Ishikawa (cell line): ENCODE measurements around the gene DDX28.

Experiments
- CEBPB ChIP-seq: IDR thresholded peaks from 2 replicates; pipeline ENCODE4 v1.6.1; 2012
- CREB1 ChIP-seq: IDR thresholded peaks from 2 replicates; pipeline ENCODE4 v1.6.1; 2012; ENCODE audit warnings: low read depth
- EGR1 ChIP-seq: IDR thresholded peaks from 2 replicates; pipeline ENCODE4 v1.6.1; 2012
- EP300 ChIP-seq: IDR thresholded peaks from 2 replicates; pipeline ENCODE4 v1.6.1; 2012; ENCODE audit warnings: borderline replicate concordance
- FOXM1 ChIP-seq: IDR thresholded peaks from 2 replicates; pipeline ENCODE4 v1.6.1; 2012; ENCODE audit warnings: low read depth, borderline replicate concordance
- MAX ChIP-seq: IDR thresholded peaks from 2 replicates; pipeline ENCODE4 v1.6.1; 2012
- NFIC ChIP-seq: IDR thresholded peaks from 2 replicates; pipeline ENCODE4 v1.6.1; 2012
- RAD21 ChIP-seq: IDR thresholded peaks from 2 replicates; pipeline ENCODE4 v1.6.1; 2012; ENCODE audit warnings: low read depth
- REST ChIP-seq: IDR thresholded peaks from 2 replicates; pipeline ENCODE4 v1.6.1; 2012; ENCODE audit warnings: low read depth, mild to moderate bottlenecking
- TAF1 ChIP-seq: IDR thresholded peaks from 2 replicates; pipeline ENCODE4 v1.6.1; 2012; ENCODE audit warnings: low read depth, mild to moderate bottlenecking
- TCF12 ChIP-seq: IDR thresholded peaks from 2 replicates; pipeline ENCODE4 v1.6.1; 2012; ENCODE audit warnings: low read depth
- TEAD4 ChIP-seq: IDR thresholded peaks from 2 replicates; pipeline ENCODE4 v1.6.1; 2012
- USF1 ChIP-seq: IDR thresholded peaks from 2 replicates; pipeline ENCODE4 v1.6.1; 2012
- YY1 ChIP-seq: IDR thresholded peaks from 2 replicates; pipeline ENCODE4 v1.6.1; 2012; ENCODE audit warnings: low read depth
- ZBTB7A ChIP-seq: IDR thresholded peaks from 2 replicates; pipeline ENCODE4 v1.6.1; 2012; ENCODE audit warnings: low read depth

The DDX28 gene

GRCh38 chr16:68037841-68038597 is 15.0 kb upstream of the DDX28 start:
- no peak for TF ChIP-seq TAF1
- TF ChIP-seq FOXM1: no peak
- TF ChIP-seq USF1: no peak
- no peak for TF ChIP-seq CREB1
- no peak for TF ChIP-seq TCF12
- TF ChIP-seq ZBTB7A: no peak

GRCh38 chr16:68035227-68035626 is 12.2 kb upstream of the DDX28 start:
- no peak for TF ChIP-seq EGR1
- TF ChIP-seq YY1: no peak
- no peak for TF ChIP-seq NFIC
- TF ChIP-seq CEBPB: no peak
- no peak for TF ChIP-seq TAF1
- no peak for TF ChIP-seq ZBTB7A
- TF ChIP-seq FOXM1: no peak
- no peak for TF ChIP-seq REST
- no peak for TF ChIP-seq USF1
- no peak for TF ChIP-seq RAD21
- TF ChIP-seq MAX: no peak
- no peak for TF ChIP-seq CREB1
- TF ChIP-seq TCF12: no peak
- no peak for TF ChIP-seq TEAD4
- TF ChIP-seq EP300: no peak

- TF ChIP-seq MAX (no peak), CEBPB (no peak), EGR1 (no peak), TAF1 (no peak), FOXM1 (no peak), TEAD4 (no peak), EP300 (no peak), RAD21 (no peak), USF1 (no peak), NFIC (no peak), CREB1 (no peak), ZBTB7A (no peak)
Measured at GRCh38 chr16:68033101-68033500, 10.1 kb upstream of the DDX28 start.

GRCh38 chr16:68031951-68032350 is 8.9 kb upstream of the DDX28 start:
- no peak for TF ChIP-seq EGR1
- no peak for TF ChIP-seq FOXM1
- no peak for TF ChIP-seq CREB1

GRCh38 chr16:68028996-68029395 is 6.0 kb upstream of the DDX28 start:
- TF ChIP-seq ZBTB7A (no peak), FOXM1 (no peak), TAF1 (no peak), MAX (no peak)

GRCh38 chr16:68022278-68022727 is 729 bp downstream of the DDX28 start:
- TF ChIP-seq YY1: peak; percentile 37; the same call in 1 of the 2 replicates
- no peak for TF ChIP-seq FOXM1

- no peak for TF ChIP-seq CREB1
- TF ChIP-seq RAD21: no peak
- no peak for TF ChIP-seq REST
- no peak for TF ChIP-seq YY1
- no peak for TF ChIP-seq TCF12
- no peak for TF ChIP-seq MAX
- TF ChIP-seq TEAD4: no peak
- no peak for TF ChIP-seq EGR1
- no peak for TF ChIP-seq NFIC
- no peak for TF ChIP-seq USF1
- no peak for TF ChIP-seq FOXM1
- no peak for TF ChIP-seq CEBPB
- no peak for TF ChIP-seq ZBTB7A
- no peak for TF ChIP-seq TAF1
Measured at GRCh38 chr16:68021490-68021889, 1.5 kb downstream of the DDX28 start.
